Stimulated activated CD4-positive, alpha-beta T cell treated with anti-CD3 and anti-CD28 coated beads, Interleukin-2, amount 100 ng/mL, for 48 hours (primary cell): ENCODE measurements around the gene ZIC1.

ENCODE experiments used
- DNase-seq, 2 donors: peaks; one replicate each; pipeline ENCODE4 v3.0.0-alpha.2; 2020

The ZIC1 gene

DNA sequence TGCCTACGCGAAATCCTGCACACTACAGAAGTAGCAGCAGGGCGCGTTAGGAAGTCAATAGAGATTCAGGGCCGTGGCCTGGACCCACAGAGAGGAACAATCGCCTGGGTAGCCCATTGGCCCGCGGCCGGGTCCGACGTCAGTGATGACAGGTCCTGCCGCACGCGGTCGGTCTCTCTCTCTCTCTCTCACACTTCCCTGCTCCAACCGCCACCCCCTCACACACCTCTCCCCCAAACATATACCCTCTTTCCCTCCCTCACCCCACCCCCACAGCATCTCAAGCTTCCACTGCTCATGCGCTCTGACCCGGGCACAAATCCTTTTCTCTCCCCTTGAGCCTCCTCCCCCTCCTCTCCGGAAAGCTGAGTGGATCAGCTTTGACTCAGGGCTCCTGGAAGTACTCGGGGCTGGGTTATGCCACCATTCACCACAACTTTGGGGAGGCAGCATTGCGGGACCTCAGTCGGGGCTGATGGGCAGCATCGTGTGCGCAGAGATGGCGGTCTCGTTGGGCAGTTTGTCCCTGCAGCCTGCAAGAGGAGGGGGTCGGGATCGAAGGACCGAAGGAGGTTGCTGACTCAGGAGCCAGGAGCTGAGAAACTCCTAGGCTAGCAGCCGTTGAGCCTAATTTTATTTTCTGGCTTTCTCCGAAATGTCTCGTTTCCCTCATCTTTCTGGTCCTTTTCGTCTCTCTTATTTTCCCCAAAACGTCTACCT, 11.8 kb upstream of the ZIC1 start:
- DNase-seq: no peak

DNA sequence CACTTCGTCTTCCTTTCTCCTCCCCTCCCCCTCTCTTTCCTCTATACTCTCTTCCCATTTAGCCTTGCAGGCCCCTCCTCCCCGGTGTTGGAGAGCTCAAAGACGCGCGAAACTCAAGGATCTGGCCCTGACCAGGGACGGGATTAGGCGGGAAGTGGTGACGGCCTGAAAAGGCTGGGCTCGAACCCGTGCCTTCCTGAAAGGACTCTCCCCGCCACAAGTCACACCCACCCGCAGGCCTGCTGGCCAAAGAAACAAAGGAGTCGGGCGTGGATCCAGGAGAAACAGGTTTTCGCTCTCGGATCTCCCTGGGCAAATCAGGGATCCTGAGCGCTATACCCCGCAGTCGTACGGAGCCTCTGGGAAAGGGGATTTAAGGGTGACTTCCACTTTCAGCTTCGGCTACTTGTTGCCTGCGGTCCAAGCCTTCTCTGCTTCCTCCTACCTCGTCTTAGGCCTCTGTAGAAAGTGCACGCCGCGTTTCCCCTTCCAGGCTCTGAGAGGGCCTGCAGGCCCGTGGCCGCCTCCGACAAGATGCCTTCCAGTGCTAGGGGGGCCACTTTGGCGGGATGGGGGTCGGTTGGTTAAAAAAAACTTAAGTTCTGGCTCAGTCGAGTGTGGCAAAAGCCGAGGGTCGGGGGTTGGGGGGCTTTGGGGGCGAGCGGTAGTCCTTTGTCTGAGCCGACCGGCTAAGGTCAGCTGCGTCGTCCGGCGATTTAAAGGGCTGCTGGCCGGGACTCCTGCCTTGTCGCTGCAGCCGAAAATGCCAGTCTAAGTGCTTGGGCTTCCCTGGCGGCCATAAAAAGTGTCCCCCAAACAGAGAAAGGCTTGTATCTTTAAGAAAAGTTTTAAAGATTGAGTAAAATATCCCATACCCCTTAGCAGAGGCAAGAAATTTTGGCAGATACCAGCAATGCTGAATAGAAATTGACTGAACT, 11.0 kb upstream of the ZIC1 start:
- no peak for DNase-seq

DNA sequence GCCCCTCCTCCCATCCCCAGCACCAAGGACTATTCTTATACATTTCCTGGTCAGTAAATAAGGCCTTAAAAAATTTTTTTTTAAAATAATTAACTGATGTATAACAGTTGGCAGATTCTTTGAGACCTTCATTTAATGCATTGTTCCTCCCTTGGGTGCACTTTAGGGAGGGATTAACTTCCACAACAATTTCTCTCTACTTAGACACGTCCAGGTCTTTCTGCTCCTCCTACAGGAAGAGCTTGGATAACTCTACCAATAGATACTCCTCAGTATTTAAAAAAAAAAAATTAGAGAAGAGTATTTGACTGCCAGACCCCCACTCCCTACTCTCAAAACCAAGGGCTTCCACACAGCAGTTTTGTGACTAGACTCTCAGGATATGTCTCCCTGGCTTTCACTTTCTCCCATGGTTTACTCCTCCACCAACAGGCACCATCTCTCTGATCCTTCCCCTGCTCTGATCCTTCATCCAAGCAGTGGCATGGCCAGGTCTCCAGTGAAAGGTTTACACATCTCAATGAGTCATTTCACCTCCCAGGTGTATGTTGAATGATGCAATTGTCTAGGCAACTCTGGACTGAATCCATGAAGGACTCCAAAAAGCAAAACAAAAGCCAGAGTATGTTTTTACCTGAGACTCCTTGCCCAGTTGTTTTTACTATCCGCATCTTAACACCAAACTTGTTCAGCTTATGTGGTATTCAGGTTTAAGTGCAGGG, 10.2 kb upstream of the ZIC1 start:
- no peak for DNase-seq

DNA sequence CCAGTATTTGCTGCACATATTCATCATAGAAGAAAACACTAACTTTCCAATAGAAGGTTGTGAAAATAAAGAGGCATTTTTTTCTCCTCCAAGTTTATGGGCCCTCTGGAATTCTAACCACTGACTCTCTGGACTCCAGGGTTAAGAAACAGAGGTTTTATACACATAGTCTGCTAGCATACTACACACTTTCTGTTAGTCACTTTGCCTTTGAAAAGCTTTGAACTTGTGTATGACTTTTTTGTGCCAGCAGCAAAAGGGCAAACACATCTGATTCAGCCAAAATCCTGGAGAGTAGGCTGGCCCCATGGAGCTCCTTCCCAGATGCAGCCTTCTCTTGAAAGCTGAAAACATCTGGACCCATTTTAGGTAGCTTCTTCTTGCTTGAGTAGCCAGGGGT, 9.1 kb upstream of the ZIC1 start:
- no peak for DNase-seq

DNA sequence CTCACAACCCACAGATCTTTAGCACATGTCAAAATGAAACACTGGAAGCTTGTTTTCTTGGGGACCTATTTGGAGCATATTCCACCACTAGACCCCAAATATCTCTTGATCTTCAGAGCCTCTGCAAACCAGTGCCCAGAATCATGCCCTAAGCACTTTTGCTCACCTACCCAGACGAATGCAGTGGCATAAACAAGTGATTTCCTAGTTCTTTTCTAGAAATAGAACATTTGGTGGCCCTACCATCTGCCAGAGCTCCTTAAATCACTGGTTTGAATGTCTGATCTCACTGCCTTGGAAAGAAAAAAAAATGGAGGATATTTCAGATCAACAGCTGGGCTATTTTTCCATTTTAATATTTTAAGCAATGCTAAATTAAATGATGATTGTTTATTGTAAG, 8.2 kb upstream of the ZIC1 start:
- no peak for DNase-seq

DNA sequence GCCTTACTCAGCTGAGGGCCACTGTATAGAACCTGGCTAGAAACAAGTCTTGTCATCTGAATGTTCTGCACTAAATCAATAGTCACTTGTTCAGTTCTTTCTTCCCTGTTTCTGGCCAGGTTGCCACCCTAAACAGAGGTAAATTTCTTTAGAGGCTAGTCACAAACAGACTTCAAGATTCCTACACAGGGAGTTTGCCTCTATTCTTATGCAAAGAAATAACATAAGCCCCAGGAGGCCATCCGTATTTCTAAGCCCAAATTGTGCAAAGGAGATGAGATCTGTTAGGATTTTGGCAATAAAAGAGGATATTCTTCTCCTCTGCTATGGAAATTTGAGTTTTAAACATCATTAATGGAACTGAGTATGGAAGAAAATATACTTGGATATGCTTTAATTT, 7.7 kb upstream of the ZIC1 start:
- DNase-seq: no peak

DNA sequence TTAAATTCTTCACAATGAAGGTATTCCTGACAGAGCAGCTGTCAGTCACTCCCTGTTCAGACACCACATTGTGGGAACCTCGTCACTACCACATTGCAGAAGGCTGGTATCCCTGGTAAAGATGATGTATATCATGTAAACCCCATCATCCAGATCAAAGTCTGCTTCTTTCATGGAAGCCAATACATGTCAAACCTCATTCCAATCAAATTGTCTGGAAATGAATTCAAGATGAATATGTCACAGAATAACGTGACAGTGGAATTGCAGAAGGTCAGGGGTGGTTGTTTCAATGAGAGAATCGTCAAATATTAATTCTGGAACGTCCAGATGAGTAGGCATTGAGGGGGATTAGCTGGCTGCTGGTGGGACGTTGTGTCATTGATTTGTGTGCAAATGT, 7.0 kb upstream of the ZIC1 start:
- no peak for DNase-seq

DNA sequence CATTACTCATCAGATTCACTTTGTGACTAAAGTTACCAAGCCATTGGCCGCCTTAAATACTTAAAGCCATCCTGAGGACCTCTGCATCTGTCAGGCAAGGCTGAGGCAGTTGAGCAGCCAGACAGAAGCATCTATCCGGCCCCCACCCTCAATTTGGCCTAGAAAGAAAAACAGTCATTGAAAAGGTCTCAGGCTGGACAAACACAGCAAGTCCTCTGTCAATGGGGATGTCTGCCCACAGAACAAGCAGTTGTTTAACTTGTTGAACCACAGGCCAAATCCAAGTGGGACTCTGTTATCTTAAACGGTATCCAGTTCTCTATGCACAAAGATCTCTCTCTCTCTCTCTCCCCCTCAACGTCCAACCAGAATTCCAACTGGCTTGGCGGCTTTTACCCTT, 5.7 kb upstream of the ZIC1 start:
- no peak for DNase-seq

DNA sequence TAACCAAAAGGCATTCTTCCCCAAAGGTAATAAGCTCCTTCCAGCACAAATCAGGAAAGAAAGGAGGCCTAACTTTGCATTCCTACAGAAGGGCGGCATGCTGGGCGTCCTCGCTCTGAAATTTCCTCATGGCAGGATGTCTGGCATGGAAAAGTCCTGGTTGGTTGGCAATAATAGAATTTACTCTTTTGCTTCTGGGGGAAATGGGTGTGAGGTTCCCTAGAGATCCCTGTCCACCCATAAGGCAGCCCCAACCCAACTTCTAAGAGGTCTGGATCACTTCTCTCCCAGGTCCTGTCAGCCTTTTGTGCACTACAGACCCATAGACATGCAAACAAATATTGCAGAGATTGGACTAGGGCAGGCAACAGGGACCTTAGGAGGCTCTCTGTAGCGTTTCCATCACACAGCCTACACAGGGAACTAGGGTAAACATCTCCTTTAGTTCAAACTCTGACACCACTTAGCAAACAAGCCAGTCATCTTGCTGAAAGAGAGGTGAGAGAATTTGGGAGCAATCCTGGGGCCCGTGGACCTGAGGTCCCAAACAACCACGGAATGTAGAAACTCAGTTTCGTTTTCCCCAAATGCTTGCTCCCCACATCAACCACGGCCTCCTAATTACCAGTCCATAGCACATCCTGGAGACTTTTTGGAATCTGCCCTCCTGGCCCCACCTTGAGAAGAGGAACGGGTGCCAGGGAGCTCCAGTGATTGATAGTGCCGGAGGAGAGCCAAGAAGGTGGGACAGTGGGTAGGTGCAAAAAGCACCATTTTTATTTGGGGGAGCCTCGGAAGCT, 5.0 kb upstream of the ZIC1 start:
- no peak for DNase-seq

DNA sequence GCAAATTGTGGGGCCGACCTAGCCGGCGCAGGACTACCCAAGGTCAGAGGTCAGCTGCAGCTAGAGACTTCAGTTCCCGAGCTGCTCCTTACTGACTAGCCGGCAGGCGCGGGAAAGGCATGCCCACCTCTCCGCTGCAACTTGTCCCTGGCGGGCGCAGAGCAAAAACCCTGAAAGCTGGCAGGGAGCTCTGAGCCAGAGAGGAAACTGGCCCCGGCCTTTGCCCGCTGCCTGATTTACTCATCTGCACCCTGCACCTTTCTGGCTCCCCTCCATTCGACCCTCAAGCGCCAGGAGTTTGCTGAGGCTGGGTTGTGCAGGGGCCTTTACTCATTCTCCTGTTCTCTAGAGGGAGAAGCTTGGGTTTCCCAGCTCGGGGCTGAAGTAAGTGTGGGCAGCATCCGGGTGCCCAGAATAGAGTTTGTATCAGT, 4.3 kb upstream of the ZIC1 start:
- no peak for DNase-seq

DNA sequence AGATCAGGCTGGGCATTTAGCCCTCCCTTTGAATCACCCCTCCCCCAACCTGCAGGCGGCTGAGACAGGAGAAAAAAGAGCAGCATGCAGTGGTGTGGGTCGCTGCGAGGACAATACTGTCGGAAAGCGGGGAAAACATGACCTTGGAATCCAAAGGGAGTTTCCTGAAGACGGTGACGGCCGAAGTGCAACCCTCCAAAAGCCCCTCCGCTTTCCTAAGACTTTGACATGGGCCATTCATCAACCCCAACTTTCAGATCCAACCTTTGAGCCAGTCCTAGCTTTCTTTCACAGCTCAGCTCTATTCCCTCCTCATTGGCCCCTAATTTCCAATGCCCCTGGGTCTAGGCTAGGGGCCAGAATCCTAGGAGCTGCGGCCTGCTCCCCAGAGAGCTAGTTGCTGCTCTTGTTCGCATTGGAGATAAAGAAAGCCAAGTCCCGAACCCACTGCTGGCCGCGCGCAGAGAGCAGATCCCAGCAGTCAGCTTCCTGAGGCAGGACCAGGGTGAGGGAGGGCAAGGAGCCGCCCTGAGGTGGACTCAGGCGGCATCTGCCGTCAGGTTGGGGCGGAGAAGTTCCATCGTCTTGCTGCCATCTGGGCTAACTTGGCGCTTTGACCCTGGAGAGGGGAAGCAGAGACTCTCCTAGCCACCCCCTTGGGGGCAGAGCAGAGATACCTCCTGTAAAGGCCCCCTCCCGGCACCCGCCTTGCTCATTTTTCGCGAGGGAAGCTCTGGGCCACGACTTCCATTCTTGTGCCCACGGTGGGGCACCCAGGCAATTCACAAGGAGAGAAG, 3.7 kb upstream of the ZIC1 start:
- no peak for DNase-seq

DNA sequence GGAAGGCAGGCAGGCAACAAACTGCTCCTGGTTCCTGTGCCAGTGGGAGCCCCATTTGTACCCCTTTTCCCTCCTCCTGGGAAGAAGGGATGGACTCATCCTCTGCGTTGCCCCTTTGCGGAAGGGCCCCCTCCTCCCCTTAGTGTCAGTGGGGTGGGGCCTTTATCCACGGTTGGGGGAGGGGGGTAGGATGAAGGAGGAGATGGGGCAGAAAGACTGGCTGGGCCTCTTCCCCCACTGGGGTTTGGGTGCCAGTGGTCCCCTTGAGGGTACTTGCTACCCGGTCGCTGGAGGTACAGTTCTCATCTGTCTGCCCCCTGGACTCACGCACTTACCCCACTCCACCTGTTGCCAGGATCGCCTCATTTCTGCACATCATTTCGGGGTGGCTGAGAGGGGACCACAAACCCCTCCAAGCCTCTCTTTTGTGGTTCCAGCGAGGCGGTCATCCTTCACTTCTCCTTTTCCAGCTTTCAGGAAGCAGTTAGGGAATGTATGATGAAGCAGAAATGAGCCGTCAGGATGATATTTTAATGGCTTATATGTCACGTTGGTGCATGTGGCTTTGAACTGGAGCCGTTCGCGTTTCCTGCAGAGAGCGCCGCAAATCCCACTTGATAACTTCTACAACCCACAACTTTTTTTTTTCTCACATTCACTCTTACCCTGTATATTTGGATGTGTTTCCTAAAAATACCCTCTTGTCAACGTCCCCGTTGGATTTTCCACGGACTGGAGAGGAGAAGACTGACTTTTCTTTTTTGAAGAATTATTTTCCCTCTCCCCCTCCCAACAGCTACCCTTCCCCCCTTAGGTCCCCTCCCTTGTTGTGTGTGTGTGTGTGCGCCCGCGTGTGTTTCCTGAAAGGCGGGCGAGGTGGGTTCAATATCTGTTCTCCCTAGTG, 2.9 kb upstream of the ZIC1 start, which contains the start of gene ZIC4:
TSS of gene ZIC4 (minus strand) at position 516 of the 904 bp plus-strand sequence. CDS start 3,746 bp downstream, outside the sequence.
- DNase-seq: no peak

DNA sequence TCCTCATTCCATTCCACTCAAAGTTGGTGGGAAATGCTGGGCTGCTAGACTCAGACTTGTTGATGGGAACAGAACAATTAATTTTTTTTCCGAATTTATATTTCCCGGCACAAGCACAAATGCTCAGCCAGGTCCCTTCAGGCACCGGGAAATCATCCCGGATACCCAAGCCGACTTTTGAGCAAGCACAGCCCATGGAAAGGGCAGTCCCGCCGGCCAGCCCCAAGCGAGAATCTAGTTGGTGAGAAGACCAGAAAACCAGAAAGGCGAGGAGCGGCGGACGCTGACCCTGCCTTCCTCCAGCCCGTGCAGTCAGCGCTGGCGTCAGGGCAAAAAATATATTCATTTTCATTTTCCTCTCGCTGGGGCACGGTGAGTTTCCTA, 2.1 kb upstream of the ZIC1 start:
- no peak for DNase-seq

DNA sequence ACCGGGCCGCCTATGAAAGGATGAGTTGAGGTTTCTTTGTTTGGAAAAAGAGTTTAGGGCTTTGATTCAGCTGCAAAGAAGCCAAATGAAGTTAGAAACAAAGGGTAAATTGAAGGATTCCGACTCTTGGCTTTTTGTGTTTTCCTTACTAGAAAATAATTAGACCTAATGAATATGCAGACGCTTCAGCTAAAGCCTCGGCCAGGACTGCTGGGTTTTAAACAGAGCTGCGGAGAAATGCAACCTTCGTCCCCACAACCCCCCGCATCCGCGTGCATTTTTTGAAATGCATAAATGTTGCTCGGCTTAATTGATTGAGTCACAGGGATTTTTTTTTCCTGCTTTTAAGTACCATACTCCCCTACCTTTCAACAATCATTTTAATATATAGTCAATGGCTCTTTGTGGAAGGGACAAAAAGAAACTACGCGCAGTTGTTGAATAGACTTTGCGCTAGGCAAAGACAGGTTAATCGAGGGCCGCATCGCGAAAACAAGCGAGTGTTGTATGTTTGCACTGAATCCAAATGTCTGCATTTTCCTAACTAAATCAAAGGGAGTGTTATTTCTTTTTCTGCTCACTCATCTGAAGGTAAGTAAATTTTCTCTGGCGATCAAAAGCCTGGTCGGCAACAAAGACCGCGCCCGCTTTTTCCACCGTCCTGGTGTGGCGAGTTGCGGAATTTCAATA, 1.5 kb upstream of the ZIC1 start:
- DNase-seq: no peak

DNA sequence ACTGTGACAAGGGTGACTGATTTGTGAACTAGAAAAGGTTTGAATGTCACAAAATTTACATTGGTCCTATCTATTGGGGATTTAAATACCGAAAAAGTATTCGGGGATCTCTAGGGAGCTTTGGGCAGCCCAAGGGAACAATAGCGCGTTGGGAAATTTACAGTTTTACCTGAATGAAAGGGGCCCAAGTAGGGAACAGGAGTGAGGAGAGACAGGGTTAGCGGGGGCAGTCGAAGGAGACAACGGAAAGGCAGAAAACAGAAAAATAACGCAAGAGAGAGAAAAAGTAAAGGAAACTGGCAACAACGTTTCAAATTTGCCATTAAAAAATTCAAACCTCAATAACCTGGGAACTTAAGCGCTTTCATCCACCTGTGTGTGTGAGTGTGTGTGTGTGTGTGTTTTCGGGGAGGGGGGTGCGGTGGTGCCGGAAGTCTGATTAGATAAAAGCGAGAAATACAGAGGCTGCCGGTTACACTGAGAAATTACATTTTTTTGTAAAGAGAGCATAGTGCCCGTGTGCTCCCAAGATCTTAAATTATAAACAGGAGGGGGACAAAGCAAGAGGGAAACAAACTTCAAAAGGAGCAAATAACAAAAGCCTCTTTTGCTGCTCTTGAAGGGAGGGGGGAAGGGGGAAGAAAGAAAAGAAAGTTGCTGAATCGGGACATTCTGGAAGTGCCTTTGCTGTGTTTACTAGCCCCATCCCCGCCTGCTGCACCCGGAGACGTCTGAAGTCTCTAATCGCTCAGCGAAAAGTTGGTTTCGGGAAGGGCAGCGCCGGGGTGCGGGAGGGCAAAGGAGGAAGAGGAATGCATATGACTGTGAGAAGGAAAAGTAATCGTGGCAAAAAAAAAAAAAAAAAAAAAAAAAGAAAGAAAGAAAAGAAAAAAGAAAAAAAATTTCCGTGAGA, 721 bp upstream of the ZIC1 start:
- no peak for DNase-seq

DNA sequence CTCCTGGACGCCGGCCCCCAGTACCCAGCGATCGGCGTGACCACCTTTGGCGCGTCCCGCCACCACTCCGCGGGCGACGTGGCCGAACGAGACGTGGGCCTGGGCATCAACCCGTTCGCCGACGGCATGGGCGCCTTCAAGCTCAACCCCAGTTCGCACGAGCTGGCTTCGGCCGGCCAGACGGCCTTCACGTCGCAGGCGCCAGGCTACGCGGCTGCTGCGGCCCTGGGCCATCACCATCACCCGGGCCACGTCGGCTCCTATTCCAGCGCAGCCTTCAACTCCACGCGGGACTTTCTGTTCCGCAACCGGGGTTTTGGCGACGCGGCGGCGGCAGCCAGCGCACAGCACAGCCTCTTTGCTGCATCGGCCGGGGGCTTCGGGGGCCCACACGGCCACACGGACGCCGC, 956 bp downstream of the ZIC1 start:
- DNase-seq: no peak

DNA sequence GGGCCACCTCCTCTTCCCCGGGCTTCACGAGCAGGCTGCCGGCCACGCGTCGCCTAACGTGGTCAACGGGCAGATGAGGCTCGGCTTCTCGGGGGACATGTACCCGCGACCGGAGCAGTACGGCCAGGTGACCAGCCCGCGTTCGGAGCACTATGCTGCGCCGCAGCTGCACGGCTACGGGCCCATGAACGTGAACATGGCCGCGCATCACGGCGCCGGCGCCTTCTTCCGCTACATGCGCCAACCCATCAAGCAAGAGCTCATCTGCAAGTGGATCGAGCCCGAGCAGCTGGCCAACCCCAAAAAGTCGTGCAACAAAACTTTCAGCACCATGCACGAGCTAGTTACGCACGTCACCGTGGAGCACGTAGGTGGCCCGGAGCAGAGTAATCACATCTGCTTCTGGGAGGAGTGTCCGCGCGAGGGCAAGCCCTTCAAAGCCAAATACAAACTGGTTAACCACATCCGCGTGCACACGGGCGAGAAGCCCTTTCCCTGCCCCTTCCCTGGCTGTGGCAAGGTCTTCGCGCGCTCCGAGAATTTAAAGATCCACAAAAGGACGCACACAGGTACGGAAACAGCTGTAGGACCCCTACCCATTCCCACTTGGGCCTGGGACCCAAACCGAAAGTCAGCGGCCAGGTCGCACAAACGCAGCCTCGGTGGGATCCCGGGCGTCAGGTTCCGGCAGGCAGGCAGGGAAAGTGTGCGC, 1.5 kb downstream of the ZIC1 start:
- DNase-seq: no peak

DNA sequence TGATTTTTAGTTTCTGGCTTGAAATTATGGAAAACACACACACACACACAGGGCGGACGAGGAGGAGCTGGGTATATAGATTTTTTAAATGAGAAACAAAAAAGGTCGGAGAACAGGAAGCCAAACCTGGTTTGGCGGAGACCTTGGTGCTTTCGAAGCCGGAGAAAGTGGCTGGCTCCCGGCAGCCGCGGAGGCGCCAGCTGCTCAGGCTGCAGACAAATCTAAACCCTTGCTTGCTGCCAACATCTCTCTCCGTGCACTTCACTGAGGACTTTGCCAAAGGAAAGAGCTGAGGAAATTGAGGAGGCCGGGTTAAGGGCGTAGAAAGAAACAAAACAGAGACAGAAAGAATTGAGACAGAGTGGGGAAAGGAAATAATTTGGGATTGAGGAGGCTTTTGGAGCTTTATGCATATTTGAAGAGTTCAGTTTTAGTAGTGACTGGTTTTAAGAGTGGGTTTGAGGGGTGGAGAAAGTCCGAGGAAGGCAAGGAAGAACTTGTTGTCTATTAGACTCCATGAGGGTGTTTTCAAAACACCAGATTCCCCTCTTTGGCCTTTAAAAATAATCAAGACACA, 2.2 kb downstream of the ZIC1 start:
- no peak for DNase-seq
